Measurements from ENCODE around the gene ALS2. TPM values are rescaled to one million over a fixed set of nuclear protein-coding genes. Genes with fewer than 3 reads are reported as not detected.
A peak's percentile ranks its signal among the peaks of the same experiment; 100 is the strongest.

The ALS2 gene
- total RNA-seq, 1 experiment from 2014 or later, result 47.5 TPM

DNA sequence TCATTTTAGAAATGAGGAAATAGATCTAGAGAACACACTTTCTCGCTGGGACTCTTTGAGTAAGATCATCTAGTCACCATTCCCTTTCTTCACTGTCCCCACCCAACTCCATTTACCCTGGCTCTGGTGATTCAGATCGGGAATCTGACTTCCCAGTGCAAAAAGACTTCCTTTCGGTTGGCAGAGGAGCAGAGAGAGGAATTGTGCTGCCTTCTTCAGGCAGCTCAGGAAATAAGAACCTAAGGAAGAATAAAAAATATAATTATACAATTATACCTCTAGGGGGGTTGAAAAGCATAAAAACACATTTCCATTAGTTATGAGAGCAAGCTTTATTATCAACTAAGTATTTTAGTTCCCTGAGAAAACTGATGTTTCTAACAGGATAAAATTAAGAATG is 73.0 kb downstream of the ALS2 start:
- ChIA-PET CTCF (no interaction called here), POLR2A (no interaction called here)
- DNase-seq (ENCODE audit: low read depth, low spot score) (no peak), ATAC-seq (no peak)
- Histone ChIP-seq H3K4me3 (ENCODE audit: low read depth in 2 of 2, low read length in 2 of 2) (no peak overlapping the region), H3K36me3 (ENCODE audit: control insufficient read depth, insufficient read depth, low read length) (peaks cover 58% of the 10 kb centered on the region), H3K27me3 (ENCODE audit: control insufficient read depth, insufficient read depth, low read length) (no peaks in the 10 kb centered on the region), H3K27ac (ENCODE audit: low read length) (no peak overlapping the region), H3K9me3 (ENCODE audit: control insufficient read depth, insufficient read depth, low read depth, low read length) (no peaks in the 10 kb centered on the region), H3K4me1 (ENCODE audit: control insufficient read depth, insufficient read depth, low read length) (no peaks in the 10 kb centered on the region)
- no TSS peak for BruUV-seq (replicated peaks)
- TF ChIP-seq SIN3A (IDR thresholded peaks at IDR 0.05; ENCODE audit: borderline replicate concordance, insufficient read depth, low read depth, low read length), result no peak
- peak; percentile 22 for TF ChIP-seq CTCF (IDR thresholded peaks at IDR 0.05)
- no peak for TF ChIP-seq POLR2AphosphoS5 (IDR thresholded peaks at IDR 0.05; ENCODE audit: low read depth, low read length)
- TF ChIP-seq TCF7L2 (IDR thresholded peaks at IDR 0.05; ENCODE audit: low read depth, low read length), result no peak
- no peak for TF ChIP-seq REST (IDR thresholded peaks at IDR 0.05; ENCODE audit: insufficient read depth in 1 of 2, low read depth in 2 of 2, low read length in 1 of 2)
- intact Hi-C loops (cut with micrococcal nuclease; ENCODE audit: unreplicated experiment) (no loop called here), in situ Hi-C loops (cut with HindIII; ENCODE audit: low pct_unique_long_range_greater_than_20kb, low sequenced_read_pairs) (no loop called here)

- ATAC-seq, result no peak
- DNase-seq (ENCODE audit: low read depth, low spot score), result no peak
- in situ Hi-C loops (cut with HindIII; ENCODE audit: low pct_unique_long_range_greater_than_20kb, low sequenced_read_pairs) (no loop called here), intact Hi-C loops (cut with micrococcal nuclease; ENCODE audit: unreplicated experiment) (no loop called here)
- H3K9me3 ChIP-seq (ENCODE audit: control insufficient read depth, insufficient read depth, low read depth, low read length), result no peaks in the 10 kb centered on the region
- H3K27ac ChIP-seq (ENCODE audit: low read length), result no peak overlapping the region
- H3K4me1 ChIP-seq (ENCODE audit: control insufficient read depth, insufficient read depth, low read length), result no peaks in the 10 kb centered on the region
- POLR2A ChIA-PET, result interaction anchor here (0.6 kb wide), 1 partner anchor 25 kb away, joined by 4 read pairs; no protein-coding TSS in a partner anchor
- no peak for TF ChIP-seq TCF7L2 (IDR thresholded peaks at IDR 0.05; ENCODE audit: low read depth, low read length)
- no peak for TF ChIP-seq POLR2AphosphoS5 (IDR thresholded peaks at IDR 0.05; ENCODE audit: low read depth, low read length)
- TF ChIP-seq SIN3A (IDR thresholded peaks at IDR 0.05; ENCODE audit: borderline replicate concordance, insufficient read depth, low read depth, low read length), result no peak
- TF ChIP-seq REST (IDR thresholded peaks at IDR 0.05; ENCODE audit: insufficient read depth in 1 of 2, low read depth in 2 of 2, low read length in 1 of 2), result no peak
- no peak for TF ChIP-seq CTCF (IDR thresholded peaks at IDR 0.05)
- CTCF ChIA-PET, result no interaction called here
- no TSS peak for BruUV-seq (replicated peaks)
- H3K27me3 ChIP-seq (ENCODE audit: control insufficient read depth, insufficient read depth, low read length), result no peaks in the 10 kb centered on the region
- H3K36me3 ChIP-seq (ENCODE audit: control insufficient read depth, insufficient read depth, low read length), result peaks cover 58% of the 10 kb centered on the region
- no peak overlapping the region for H3K4me3 ChIP-seq (ENCODE audit: low read depth in 2 of 2, low read length in 2 of 2)
These were observed 73.6 kb downstream of the ALS2 start for GRCh38 chr2:201707142-201707541.

All from Panc1 (cell line).